AG08395 (cell line): ENCODE measurements around the gene FBXW2.
A peak's percentile ranks its signal among the peaks of the same experiment; 100 is the strongest.

Experiments
- DNase-seq: peaks from one replicate; pipeline ENCODE4 v3.0.0; 2012; ENCODE audit warnings: mixed read lengths, low spot score

FBXW2 gene

DNA sequence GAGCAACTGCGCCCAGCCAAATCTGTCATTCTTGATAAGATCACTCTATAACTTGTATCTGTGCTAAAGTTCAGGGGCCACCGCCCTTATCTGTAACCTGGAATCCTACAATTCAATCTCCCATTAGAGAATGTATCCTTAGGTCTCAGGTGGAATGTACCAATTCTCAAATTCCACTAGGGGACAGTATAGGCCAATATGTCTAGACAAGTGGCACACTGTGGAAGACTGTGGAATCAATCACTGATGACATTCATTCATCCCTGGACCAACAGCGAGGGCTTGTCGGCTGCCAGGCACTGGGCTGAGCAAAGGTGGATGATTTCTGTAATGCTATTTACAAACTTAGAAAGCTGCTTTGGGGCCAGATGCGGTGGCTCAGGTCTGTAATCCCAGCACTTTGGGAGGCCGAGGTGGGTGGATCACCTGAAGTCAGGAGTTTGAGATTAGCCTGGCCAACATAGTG, 50.2 kb downstream of the FBXW2 start:
- DNase-seq: peak; percentile 55

DNA sequence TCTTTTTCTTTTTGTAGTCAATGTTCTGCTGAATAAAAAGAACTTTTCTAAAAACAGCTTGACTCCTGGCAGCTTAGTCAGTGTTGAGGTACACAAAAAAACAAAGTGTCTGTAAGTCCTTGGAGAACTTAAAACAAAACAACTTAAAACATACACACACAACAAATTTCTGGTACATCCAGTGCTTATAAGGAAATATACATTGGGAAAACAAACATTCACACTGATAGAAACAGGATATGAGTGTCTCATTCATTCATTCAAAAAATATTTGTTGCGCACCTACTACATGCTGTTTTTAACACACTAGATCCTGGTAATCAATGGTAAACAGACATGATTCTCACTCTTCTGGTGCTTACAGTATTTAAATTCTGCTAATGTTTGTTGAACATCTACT, 51.5 kb downstream of the FBXW2 start:
- DNase-seq: no peak

DNA sequence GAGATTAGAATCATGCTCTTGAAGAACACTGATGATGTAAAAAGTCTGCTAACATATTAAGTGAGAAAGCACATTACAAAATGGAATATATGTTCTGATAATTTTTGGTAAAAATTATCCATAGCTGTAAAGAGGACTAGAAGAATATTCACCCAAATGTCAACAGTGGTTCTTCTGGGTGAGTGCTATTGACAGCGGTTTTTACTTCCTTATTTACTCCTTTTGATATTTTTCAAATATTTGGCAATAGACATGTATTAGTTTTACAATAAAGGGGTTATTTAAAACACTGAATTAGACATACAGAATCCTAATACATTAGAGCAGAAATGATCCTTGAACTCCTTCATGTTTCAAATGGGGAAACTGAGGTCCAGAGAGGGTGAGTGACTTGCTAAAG, 52.0 kb downstream of the FBXW2 start:
- no peak for DNase-seq

DNA sequence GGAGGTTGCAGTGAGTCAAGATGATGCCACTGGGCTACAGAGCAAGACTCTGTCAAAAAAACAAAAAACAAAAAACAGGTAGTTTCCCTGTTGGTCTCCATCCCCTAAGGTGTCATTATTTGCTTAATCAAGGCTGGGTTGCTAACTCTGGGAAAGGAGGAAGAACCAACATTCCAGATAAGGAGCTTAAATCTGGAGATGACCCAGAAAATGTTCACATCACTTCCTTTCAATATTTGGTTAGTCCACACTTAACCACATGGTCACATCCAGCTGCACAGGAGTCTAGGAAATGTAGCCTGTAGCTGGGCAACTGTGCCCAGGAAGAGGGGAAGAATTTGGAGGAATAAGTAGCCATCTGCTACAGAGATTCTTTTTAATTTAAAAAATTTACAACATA, 53.1 kb downstream of the FBXW2 start:
- DNase-seq: no peak

DNA sequence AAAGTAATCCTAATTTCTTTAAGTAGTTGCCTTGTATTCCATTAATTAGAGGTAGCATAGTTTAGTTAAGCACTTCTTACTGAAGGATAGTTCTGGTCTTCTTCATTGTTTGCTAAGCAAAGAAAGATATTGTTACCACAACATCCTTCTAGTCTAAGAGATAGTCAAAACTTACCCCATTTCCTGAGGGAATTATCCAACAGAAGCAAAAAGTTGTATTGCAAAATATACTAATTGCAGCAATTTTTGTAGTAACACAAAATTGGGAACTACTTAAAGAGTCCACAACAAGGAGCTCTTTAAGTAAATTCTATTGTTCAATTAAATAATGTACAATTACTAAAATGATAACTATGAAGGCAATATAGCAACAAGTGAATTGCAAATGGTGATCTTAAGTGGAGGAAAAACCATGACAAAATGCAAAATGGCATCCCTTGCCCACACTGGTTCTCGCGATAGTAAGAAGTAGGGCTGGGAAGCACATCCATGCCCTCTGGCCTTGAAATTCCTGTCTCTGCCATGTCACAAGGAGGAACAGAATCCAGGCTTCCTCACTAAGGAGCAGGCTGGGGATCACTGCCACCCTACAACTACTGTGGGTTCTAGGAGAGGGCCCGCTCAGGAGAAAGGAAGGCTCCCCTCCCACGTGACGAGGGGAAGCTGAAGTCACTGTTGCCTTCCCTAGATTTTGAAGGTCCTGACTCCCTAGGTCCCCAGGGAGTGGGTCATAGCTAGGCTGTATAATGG, 55.6 kb downstream of the FBXW2 start:
- DNase-seq: no peak

DNA sequence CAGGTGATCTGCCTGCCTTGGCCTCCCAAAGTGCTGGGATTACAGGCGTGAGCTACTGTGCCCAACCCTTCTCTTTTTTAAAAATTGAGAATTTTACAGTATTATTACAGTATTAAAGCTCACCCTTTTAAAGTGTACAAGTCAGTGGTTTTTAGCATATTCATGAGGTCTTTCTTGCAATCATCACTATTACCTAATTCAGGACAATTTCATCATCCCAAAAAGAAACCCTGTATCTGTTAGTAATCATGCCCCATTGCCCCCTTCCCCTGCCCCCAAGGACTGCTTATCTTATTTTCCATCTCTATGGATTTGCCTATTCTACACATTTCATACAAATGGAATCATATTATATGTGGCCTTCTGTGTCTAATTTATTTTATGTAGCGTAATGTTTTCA, 56.3 kb downstream of the FBXW2 start:
- DNase-seq: no peak

DNA sequence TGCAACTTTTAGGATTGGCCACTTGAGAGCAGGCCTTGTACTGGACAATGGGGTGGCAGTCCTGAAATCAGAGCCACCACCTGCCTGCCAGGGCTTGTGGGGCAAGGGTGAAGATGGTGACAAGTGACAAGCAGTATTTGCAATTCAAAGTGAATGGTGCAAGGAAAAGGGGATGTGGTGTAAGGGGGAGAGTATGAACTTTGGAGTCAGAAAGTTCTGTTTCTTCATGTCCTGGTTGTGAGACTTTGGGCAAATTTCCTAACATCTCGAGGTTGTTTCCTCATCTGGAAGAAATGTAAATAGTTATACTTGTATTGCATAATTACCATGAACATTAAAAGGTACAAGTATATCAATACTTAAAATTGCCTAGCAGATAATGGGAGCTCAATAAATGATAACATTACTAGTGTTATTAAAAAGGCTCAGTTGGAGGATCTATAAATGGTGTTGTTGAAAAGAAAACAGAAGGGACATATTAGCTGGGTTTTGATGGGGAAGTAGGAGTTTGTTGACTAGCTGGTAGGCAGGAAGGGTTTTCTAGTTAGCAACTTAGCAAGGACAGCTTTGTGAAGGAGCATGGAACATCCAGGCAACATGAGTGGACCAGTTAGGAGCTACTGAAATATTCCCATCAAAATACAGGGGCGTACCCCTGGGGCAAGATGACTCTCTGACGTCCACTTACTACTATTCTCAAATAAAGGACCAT, 57.6 kb downstream of the FBXW2 start:
- peak; percentile 36 for DNase-seq

DNA sequence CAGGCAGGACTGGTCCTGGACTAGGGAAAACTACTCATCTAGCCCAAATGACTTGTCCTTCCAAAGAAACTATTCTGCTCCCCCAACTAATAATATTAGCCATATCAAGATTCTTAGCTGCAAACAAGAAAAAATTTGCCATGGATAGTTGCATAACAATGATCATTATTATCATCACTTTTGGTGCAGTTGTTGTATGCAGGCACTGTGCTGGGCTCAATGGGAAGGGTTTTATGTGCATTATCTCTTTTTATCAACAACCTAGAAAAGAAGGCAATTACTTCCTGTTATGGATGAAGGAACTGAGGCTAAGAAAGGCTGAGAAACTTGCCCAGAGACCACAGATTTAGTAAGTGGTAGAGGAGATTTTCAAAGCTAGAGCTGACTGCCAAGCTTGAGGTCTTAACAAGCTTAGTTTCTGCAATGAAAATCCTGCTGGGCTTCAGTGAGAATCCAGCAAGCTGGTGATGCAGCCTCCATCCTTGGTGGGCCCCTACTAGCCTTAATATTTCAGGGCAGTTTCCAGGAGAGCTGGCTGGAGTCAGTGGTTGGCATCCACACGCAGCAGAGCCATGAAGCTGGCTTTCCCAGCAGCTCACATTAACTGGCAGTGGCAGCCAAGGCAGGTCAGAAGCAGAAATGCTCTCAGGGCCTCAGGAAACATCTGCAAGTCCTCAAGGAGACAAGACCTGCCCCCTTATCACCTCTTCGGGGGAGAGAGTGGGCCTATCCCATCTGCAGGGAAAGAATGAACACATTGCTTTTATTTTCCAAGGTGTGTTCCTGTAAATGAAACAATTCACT, 58.4 kb downstream of the FBXW2 start:
- no peak for DNase-seq

DNA sequence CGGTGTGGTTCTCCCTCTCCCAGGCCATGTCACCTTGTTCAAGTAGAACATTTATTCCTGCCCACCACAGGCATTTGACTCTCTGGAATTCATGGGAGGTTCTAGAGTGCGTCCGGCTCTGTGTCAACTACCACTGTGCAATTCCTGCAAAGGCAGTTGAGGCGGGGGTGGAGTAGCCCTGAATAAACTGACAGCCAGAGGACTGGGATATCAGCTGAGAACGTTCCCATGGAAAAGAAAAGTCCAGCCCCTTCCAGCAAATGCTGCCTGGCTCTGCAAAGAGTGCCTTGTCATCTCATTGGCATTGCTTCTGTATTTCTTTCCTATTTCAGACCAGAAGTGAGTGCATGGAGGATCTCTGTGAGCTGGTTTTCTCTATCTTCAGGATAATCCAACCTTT, 60.0 kb downstream of the FBXW2 start:
- DNase-seq: peak; percentile 29

DNA sequence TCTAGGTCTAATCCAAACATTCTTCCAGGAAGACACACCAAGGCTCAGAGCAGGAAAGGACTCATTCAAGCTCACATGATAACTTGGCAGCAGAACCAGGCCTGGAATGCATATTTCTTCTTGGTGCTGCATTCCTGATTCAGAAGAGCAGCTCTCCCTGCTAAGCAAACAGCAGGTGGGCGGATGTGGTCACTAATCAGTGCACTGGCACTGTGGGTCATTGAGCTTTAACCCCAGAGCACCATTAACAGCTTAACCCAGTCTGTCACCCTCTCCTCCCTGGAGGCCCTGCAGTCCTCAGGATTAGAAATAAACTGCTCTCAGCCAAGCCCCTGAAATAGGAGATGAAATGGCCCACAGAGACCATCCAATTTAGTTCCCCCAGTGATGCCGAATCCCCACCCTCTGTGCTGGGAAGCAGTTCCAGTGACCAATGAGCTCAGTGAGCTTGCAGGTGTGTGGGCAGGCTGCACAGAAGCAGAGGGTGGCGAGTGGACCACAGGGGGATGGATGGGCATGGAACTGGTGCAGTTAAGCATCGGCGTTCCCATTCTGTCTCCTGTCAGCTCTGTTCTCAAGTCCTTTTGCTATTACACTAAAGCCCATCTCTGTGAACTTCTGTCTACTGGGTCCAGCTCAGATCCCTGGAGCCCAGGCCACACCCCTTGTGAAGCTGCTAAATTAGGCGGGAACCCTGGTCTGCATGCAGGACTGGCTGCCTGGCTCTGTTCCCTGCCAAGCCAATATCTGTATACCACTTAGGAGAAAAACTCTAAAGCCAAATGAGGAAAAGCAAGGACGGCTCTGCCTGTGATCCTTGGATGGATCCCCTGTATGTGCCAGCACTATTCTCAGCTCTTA, 62.3 kb downstream of the FBXW2 start:
- peak; percentile 88 for DNase-seq

DNA sequence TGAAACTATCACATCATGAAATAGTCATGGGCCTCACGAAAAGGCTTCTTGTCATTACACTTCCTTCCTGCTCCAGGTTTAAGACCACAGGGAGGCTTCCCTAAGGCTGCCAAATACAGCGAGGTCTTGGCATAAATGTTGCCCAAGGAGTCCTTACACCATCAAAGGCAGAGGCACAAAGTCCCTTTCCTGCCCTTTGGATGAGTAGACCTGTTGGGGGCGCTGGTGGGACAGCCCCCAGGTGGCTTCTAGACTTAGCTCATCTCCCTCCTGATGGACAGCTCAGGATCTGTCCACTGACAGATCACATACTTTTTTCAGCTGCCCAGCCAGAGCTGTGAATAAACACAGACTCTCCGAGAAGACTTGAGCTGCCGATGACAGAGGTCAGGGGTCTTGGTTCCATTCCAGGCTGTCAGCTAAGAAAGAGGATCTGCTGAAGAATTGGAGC, 63.4 kb downstream of the FBXW2 start:
- DNase-seq: no peak

DNA sequence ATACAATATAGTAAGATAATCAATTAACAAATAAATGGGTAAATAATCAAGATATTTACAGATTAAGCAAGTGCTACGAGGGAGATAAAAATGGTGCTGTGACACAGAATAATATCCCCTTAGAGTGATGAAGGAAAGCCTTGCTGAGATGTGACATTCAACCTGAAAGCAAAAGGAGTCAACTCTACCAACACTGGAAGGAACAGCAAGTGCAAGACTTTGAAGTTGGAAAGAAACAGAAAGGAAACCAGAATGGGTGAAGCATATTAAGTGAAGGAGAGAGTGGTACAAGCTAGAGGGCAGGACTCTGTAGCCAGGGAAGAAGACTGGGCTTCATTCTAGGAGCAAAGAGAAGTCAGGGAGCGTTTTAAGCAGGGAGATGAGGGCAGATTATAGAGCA, 66.7 kb downstream of the FBXW2 start:
- DNase-seq: no peak

DNA sequence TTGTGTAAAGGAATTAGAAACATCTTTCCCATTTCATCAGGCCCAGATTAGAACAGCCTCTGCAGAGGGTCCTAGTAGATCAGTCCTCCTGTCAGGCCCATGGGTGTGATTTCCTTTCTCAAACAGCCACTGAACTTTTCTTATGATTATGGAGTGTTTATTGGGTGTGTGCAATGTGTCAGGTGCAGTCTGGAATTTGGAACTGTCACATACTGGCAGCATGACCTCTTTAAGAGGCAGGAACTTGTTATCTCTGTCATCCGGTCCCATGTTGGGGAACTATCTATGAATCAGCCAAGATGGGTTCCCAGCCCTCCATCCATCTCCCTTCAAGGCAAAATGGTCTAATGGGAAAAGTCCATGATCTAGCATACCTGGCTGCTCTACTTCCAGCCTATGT, 67.3 kb downstream of the FBXW2 start:
- no peak for DNase-seq

DNA sequence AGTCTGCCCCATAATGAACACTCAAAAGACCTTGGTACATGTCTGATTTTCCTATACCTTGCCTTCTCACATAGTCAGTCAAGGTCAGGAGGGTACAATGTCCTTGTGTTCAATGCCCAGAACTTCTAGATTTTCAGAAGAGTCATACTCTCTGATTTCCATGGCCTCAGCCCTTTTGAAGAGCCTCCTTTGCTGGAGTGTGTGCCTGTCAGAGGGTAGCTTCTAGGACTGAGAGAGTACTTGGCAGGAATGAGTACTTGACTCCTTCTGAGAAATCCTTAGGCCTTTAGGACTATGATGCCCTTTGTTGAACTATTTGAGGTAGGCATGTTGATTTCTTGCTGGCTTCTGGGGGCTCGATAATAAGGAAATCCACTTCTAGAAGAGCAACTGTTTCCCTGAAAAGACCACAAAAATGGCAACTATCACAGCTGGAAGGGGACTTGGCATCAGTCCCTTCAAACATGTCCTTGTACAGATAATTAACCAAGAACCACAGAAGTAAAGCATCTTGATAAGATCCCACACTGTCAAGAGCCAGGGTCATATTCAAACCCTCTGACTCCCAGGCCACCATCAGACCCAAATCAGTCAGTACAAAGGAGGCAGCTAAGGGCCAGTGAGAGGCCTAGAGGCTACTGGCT, 68.3 kb downstream of the FBXW2 start:
- DNase-seq: no peak

DNA sequence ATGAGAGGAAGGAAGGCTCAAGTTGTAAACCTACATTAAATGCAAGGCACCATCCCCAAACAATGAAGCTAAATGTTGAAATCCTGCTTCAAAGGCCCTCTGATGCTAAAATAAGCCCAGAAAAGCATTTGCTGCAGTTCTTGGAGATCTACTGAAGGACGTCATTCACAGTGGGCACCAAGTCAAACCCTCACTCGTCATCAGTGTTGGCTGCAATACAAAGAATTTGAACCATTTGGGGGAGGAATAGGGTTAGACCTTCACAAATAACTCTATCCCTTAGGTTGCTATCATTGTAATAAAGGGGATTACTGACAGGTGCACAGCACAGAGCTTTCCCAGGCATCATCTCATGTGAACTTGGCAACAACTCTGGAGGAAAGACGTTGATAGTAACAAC, 69.7 kb downstream of the FBXW2 start:
- peak; percentile 59 for DNase-seq

DNA sequence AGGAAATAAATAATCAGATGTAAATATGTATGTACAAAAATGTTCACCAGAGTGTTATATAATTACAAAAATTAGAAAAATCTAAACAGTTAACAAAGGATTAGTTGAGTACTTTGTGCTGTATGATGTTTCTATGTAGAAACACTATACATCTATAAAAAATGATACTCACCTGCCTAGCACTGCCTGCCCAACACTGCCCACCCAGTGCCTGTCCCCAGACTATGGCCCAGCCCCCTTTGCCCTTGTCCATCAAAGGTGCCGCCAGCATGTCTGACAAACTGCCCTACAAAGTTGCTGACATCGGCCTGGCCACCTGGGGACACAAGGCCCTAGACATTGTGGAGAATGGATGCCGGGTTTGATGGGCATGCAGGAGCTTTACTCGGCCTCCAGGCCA, 72.8 kb downstream of the FBXW2 start:
- no peak for DNase-seq

DNA sequence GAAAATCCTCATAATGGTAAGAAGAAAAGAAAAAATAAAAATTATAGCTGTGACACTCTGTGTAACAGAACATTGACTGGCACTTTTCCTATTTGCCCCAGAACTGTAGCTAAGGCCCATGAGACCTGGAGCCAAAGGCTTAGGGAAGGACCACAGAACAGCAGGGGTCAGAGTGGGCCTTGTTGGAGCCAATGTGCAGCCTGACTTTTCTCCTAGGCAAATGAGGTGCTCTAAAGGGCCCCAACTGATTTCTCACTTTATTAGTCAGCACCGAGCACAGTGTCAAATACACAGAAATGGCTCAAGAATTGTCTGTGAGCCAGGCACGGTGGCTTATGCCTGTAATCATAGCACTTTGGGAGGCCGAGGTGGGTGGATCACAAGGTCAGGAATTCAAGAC, 74.9 kb downstream of the FBXW2 start:
- no peak for DNase-seq

DNA sequence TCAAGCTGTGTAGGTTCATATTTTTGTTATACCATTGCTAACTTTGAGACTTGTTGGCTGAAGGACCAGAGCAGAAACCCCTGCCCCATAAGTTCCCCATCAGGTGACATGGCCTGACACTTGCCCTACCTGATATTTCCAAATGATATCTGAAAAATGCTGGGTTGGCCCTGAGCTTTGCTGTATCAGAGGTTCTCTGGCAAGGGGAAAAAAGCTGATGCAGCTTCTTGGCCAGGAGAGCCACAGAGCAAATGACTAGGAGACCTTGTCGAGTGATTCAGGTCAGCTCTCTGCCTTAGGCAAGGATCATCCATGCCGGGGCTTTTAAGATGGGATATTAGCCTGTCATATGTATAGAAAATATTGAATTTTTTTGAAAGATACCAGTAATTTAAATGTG, 76.0 kb downstream of the FBXW2 start:
- DNase-seq: no peak

DNA sequence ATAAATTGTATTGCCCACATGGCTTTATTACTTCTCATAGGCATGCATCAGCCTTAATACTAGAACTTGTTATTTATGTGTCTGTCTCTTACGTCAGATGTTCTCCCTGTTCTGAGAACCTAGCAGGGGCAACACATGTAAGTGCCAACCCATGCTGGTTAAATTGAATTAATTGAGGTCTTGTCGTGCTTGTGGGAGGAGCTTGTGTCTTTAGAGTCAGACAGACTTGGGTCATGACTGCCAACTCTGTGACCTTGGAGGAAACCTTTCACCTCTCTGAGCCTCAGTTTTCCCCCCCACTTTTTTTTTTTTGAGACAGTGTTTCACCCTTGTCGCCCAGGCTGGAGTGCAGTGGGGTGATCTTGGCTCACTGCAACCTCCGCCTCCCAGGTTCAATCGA, 76.7 kb downstream of the FBXW2 start:
- DNase-seq: no peak

DNA sequence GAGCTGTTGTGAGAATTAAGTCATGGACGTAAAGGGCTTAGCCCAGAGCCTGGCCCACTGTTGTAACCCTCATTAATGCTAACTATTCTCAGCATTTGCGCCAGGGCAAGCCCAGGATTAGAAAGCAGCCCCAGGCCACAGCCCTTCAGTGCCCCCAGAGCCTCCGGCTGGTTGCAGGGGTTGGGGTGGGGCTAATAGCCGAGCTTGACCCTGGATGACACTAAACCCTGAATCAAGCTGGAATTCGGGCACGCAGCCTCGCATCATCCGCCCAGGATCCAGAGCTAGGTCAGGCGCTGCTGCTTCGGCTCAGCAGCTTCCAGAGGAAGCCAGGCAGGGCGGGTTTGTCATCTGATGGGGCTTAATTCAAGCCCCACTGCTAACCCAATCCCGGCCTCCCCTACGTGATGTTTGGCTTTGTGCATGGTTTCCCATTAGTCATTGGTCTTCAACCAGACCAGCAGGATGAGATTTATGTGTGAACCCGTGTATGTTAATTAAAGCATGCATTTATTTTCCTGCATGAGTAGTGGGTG, 77.8 kb downstream of the FBXW2 start:
- DNase-seq: peak; percentile 65

DNA sequence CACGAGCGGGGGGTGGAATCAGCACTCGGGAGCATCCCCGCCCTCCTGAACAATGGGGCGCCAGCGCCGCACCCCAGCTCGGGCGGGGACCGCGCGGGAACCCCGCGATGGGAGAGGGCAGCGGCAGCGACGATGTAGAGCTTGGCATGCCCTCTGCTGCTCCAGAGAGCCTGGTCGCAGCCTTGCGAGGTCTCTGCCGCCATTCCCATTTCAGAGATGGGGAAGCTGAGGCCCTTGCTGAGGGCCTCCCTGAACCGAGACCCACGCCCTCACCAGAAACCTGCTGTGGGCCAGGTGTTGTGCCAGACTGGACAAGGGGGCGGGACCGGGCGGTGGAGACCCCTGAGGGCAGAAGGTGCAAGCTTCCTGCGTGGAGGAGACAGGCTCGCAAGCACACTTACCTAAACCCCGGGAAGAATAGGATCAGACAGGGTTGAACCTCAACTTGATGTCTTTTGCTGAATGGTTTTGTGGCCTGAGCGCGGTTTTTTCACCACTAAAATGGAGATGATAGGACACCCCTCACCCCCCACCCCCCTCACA, 78.3 kb downstream of the FBXW2 start:
- DNase-seq: no peak
